GM21526 (cell line): Measurements from ENCODE around the gene CHST3.
"Not testable (repeated sequence)": the region's sequence is repeated elsewhere in the genome, so short reads cannot be mapped to it uniquely, and the experiment has no call there.

Source experiments
- ATAC-seq: cut with Tn5 transposase; IDR thresholded peaks from one replicate; pipeline ENCODE4 v1.9.1; 2021; ENCODE audit warnings: moderate library complexity; ENCODE audit not compliant: unreplicated experiment, low FRiP score

The CHST3 gene

DNA sequence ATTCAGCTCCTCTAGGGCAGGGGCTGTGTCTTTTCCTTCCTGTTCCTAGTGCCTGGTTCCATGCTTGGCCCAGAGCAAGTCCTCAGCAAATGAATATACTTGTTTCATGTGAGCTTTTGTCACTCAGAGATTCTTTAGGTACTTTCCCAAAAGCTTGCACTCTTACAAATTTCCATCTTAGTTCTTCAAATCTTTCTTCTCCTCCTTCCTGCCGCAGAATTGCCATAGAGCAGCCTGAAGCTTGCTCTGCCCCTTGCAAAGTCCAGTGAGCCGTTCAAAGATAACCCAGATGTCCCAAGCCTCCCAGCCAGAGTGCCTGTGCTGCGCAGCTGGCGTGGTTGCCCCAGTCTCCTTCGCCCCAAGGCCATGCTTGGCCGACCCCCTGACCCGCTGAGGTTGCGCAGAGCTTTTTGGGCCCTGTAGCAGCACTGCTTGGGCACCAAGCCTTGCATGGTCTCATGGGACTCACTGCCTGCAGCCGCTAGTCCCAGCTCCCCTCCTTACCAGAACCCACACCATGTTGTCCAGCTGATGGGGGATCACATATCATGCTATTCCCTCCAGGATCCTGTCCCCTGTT, 20.7 kb downstream of the CHST3 start:
- ATAC-seq, result no peak

DNA sequence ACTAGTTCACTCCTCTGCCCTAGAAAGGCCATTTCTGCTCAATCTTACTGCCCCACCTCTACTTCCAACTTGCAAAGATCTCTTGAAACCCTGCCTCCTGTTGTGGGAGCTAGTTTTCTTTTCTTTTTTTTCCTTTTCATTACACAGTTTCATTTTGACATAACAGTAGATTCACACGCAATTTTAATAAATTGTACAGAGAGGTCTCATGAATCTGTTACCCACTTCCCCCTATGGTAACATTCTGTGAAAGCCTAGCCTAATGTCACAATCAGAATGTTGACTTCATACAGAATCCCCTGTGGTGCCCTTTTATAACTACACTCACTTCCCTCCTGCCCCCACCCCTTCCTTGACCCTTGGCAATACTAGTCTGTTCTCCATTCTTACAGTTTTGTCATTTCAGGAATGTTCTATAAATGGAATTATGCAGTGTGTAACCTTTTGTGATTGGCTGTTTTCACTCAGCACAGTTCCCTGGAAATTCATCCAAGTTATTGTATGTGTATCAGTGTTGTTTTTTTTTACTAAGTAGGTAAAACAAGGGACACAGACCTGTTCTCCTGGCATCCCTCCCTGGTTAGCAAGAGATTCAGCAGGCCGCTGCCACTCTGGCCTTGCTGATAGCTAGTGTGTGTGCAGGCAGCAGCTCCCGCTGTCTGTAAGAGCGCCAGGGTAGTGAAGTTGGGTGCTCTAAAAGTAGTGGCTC, 21.5 kb downstream of the CHST3 start:
- no peak for ATAC-seq

DNA sequence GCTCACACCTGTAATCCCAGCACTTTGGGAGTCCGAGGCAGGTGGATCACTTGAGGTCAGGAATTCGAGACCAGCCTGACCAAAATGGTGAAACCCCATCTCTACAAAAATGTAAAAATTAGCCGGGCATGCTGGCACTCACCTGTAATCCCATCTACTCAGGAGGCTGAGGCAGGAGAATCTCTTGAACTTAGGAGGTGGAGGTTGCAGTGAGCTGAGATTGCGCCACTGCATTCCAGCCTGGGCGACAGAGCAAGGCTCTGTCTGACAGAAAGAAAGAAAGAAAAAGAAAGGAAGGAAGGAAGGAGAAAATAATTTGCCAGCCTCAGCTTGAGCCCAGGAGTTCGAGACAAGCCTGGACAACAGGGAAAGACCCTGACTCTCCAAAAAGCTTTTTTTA, 24.7 kb downstream of the CHST3 start:
- ATAC-seq, result not testable (repeated sequence)

DNA sequence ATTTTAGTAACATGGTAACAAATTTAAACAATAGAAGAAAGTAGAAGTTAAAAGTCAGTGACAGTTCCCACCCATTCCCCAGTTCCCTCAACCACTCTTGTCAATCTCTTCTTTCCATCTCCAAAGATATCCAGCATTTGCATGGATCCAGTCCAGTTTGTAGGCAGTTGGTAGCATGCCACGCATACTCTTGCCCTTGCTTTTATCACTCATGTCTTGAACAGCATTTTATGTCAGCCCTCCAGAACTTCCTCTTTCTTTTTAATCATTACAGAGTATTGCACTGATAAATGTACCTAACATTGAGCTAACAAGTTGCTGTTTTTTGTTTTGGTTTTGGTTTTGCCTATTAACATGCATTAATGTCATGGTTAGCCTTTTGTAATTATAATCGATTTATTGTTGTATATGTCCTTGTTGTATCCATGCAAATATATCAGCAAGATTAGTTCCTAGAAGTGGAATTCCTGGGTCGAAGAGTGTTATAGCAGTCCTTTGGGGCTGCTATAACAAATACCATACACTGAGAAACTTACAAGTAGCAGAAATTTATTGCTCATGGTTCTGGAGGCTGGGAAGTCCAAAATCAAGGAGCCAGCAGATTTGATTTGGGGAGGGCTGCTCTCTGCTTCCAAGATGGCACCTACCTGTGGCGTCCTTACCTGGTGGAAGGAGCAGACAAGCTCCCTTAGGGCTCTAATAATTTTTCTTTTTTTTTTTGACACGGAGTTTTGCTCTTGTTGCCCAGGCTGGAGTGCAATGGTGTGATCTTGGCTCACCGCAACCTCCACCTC, 25.7 kb downstream of the CHST3 start:
- ATAC-seq, result no peak

DNA sequence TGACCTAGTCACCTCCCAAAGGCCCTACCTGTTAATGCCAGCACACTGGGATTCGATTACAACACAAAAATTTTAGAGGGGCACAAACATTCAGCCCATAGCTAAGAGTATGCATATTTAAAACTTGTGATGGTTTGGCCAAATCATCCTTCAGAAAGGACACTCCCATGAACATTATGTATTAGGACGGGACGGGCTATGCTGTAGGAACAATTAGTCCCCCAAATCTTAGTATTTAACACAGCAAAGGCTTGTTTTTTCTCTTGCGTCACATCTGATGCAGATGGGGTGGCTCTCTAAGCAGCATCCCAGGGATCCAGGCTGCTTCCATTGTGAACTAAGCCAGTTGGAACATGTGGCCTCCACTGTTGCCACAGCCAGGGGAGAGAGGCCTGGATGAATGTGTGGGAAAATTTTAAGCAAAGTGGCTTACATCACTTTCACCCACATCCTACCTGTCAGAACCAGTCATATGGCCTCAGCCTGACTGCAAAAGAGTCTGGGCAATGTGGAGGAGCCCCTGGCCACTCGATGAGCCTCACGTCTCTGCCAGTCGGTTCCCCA, 26.6 kb downstream of the CHST3 start:
- ATAC-seq, result no peak

DNA sequence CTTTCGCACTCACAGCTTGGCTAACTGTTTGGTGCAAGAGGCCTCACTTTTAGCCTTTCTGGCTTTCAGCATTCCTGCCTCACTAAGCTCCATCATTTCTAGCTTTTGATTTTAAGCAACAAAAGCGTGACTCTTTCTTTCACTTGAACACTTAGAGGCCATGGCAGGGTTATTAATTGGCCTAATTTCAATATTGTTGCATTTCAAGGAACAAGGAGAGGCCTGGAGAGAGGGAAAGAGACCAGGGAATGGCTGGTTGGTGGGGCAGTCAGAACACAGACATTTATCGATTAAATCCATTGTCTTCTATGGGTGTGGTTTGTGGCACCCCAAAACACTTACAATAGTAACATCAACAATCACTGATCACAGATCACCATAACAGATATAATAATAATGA, 31.3 kb downstream of the CHST3 start:
- no peak for ATAC-seq

DNA sequence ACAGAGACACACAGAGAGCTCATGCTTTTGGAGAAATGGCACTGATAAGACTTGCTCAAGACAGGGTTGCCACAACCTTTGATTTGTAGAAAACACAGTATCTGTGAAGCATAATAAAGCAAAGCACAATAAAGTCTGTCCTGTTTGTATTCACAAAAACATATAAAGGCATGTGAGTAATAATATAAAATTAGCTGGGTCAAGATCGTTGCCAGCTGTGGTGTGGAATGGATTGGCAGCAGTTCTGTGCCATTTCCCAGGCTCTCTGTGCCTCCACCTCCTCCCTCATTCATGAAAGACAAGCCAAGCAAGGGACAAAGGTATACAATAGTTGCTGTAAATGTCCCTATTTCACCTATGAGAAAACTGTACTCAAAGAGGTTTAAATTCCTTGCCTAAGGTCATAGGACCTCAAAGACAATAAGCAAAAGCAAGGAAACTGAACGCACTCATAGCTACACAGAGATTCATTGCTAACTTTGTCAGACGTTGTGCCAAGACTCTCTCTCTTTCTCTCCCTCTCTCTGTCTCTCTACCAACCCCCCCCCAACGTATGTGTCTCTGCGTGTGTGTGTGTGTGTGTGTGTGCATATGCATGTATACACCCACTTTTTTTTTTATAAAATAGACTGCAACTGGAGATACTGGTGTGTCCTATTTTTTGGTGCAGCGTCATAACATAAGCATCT, 31.8 kb downstream of the CHST3 start:
- no peak for ATAC-seq

DNA sequence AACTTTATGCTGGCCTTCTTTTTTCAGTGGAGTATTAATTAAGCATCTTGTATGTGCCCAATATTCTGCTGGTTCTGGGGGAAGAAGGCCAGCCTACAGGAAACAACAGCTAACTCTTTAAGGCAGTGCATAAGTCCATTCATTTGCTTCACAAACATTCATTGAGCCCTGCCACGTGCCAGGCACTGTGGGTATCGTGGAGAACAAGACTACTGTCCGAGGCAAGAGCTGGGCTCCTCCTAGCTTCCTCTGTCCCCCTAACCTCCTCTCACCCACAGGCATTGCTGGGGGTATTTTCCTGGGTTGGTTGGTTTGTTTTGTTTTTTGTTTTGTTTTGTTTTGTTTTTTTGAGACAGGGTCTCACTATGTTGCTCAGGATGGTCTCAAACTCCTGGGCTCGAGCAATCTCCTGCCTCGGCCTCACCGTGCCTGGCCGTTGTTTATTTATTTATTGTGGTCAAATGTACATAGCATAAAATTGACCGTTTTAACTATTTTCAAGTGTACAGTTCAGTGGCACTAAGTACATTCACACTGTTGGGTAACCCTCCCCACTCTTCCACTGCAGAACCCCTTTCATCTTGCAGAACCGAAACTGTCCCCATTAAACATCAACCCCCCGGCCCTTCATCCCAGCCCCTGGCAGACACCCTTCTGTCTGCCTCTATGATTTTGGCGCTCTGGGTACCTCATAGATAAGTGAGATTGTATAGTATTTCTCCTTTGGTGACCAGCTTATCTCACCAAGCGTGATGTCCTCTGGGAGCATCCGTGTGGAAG, 32.6 kb downstream of the CHST3 start:
- ATAC-seq, result no peak

DNA sequence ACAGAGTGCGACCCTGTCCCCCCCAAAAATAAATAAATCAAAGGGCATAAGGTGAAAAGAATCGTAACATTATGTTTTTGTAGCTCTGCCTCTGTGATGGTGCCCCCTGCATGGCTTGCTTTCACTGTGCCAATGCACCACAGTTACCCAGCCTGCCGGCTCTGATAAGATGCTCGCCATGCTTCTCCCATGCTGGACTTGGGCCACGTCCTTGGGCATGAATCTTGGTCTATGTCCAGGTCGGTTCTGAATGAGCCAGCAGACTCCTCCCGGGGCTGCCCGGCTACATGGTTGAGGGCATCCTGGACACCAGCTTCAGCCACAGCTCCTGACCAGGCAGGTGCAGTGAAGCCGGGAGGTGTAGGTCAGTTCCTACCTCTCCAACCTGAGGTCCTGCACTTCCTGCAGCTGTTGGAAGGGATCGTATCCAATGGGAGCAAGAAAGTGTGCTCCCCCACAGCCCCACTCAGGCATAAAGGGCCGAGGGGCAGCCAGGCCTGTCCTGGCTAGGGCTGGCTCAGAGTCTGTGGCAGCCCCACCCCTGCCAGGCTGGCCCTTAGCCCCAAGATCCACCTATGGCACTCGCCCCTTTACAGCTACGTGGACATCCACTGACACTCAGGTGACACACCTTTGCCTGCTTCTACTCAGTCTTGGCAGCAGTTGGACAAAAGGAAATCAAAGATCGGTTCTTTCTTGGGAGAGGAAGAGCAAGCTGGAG, 34.1 kb downstream of the CHST3 start:
- ATAC-seq, result no peak

DNA sequence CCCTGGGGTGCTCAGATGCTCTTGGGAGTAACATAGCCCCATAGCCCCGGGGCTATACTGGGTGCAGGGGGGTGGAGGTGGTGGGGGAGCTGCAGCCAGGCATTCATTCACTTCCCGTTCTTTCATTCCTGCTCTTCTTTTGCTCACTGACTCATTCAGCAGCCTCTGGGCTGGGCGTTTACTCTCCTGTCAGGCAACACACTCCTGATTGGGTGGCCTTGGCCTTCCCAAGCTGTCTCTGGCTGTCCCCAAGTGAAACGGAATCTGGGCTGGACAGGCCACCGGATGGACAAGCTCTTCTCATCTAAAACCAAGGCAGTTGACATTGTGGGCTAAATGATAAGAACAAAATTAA, 34.6 kb downstream of the CHST3 start:
- ATAC-seq, result no peak

DNA sequence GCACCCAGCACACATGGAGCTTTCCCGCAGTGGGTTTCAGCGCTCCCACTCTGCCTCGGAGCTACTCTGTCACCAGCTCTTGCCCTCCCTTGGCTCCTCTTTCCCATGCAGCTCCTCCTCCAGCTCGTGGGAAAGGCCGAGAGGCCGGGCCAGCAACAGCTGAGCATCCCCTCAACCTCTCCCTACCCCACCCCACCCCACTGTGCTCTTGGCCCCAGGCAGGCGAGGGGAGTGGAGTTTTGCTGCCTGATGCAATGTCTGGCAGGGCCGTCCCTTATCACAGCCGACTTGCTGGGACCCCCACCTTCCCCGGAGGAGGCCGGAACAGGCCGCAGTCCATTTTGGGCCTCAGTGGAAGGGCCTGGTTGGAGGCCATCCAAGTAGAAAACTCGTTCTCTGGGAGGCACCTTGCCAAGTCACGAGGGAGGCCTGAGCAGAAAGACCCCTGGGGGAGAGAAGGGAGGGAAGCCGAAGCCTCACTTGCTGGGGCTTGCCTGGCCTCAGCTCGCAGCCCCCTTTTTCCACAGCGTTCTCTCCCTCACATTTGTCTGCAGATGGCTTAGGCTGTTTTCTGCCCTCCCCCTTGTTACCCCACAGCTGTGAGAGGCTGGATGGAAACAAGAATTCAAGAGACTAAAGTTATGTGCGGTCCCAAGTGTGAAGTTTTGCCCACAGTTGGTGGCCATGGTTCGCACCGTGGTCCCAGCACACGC, 35.3 kb downstream of the CHST3 start:
- no peak for ATAC-seq

DNA sequence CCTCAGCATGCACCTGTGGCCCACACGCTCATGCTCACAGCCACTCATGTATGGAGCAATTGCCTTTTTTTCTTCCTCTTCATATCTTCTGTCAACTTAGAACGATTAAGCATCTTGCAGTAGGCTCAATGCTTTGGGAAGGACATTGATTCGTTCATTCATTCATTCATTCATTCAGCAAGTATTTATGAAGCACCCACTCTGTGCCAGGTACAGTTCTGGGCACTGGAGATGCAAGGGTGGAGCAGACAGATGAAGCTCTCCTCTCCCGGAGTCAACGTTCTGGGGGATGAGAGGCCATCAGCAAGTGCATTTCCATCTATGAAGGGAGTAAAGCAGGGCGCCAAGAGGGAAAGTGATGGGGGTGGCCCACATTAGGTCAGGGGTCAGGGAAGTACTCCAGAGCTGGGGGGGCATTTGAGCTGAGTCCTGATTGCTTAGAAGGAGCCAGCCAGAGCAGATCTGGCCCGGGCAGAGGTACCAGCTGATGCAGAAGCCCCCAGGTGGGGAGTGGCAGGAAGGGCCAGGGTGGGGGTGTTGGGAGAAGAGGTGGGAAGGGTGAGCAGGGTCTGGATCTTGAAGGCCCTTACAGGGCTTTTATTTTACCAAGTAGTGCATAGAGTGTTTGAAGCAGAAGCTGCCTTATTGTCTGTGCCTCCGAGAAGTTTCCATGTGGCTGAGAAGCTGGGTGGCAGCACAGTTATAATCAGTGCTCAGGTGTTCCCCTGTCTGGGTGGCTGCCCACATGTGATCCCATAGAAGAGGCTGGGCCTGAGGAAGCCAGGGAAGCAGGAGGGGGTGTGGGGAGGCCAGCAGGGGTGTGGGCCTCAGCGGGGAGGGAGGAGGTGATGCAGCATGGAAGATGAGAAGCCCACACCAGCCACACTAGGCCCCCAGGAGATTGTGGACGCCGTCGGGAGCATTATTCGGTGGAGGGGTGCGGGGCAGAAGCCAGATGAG, 36.2 kb downstream of the CHST3 start:
- no peak for ATAC-seq

DNA sequence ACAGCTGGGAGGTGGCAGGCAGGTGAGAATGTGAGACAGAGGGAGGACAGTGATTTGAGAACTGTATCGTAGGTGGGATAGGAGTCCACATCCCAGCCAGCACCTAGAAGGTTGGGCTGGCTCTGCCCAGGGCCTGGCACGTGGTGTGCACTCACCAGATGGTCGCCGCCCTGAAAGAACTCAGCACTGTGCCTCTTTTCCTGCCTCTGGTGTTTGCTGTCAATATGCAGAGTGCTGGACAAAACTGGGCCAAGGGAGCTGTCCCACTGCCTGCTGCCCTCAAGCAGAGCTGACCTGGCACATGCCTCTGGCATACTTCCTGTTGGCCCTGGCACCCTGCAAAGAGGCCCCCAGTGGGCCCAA, 36.8 kb downstream of the CHST3 start:
- ATAC-seq, result no peak

DNA sequence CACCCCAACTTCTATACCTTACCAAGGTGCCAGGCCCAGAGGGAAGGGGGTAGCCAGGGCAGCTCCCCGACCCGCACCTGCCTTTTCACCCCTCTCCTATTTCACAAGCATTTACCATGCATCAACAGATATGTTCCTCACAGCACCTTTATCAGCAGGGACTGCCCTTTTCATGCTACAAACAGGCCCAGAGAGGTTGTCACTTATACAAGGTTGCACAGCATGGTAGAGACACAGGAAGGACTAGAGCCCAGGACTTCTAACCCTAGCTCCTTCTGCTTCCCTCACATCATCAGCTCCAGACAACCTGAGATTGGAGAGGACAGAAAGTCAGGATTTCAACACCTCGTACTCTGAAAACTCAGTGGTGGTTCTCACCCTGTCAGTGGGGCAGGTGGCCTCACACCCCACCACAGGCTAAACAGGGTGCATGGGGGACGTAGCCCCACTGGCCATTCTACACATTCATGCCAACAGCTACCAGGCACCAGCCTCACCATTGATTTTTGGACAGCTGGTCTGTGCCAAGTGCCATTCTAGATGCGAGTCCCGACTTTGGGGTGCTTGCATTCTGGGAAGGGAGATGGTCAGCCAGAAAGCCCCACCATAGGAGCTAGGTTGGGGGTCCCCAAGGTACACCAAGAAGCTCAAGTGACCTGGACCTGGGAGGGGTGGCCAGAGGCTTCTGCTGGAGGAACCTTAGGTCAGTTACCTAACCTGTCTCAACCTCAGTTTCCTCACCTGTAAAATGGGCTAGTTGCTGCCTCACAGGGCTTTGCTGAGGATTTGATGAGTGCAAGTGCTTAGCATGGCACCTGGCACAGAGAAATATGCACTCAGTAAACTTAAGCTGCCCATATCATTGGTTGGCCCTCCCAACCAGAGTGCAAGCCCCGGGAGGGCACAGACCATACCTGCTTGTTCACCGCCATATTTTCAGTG, 38.4 kb downstream of the CHST3 start:
- ATAC-seq, result no peak

DNA sequence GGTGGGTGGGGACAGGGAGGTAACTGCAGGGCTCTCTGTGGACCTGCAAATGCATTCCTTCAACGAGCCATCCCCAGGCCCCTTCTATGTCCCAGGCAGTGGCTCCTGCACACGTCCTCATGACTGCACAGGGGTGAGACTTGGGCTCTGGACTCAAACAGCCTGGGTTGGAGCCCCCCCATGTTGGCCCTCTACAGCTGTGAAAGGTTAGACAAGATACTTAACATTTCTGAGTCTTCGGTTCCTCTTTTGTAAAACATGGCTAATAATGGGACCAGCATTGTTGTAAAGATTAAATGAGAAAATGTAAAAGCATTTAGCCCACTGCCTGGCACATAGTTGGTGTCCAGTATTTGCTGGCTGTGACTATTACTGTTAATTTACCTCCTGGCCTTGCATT, 41.8 kb downstream of the CHST3 start:
- ATAC-seq, result no peak

DNA sequence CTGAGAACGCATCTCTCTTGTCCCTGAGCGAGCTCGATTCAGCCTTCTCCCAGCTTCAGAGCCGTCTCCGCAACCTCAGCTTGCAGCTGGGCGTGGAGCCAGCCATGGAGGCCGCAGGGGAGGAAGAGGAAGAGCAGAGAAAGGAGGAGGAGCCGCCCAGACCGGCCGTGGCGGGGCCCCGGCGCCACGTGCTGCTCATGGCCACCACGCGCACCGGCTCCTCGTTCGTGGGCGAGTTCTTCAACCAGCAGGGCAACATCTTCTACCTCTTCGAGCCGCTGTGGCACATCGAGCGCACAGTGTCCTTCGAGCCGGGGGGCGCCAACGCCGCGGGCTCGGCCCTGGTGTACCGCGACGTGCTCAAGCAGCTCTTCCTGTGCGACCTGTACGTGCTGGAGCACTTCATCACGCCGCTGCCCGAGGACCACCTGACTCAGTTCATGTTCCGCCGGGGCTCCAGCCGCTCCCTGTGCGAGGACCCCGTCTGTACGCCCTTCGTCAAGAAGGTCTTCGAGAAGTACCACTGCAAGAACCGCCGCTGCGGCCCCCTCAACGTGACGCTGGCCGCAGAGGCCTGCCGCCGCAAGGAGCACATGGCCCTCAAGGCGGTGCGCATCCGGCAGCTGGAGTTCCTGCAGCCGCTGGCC, 43.2 kb downstream of the CHST3 start:
- no peak for ATAC-seq
